ENCODE results near the gene DOCK2.

DOCK2 gene

DNA sequence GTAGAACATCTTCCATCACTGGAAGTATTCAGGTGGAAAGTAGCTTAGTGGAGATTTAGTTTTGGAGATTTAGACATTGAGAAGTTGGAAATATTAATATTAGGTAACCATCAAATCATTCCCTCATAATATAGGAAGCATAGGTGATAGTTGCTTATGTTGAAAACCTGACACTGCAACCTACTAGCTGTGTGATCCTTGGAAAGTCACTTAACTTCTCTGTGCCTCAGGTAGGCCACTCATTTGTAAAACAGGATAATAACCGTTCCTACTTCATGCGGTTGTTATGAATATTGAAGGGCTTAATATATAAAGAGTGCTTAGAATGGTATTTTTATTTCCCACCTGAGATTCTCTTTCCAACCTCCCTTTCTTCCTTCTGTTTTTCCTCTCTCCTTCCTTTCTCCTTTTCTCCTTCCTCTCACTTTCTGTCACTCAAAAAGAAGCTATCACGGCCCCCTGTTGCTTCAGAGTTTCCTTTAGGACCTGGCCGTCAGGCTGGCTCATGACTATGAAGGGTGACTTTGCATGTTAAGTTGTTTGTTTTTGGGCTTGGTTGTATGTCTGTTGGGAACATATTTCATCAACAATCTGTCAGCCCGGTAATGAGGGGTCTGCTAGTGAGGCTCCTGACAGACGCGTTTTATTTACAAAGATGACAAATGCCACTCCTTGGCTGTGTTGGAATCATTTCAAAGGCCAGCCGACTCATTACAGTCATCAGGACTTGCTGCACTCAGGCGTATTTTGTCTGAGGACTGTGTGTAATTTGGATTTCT lies 31.0 kb downstream of the DOCK2 start:
- TF ChIP-seq, protein P1, sequence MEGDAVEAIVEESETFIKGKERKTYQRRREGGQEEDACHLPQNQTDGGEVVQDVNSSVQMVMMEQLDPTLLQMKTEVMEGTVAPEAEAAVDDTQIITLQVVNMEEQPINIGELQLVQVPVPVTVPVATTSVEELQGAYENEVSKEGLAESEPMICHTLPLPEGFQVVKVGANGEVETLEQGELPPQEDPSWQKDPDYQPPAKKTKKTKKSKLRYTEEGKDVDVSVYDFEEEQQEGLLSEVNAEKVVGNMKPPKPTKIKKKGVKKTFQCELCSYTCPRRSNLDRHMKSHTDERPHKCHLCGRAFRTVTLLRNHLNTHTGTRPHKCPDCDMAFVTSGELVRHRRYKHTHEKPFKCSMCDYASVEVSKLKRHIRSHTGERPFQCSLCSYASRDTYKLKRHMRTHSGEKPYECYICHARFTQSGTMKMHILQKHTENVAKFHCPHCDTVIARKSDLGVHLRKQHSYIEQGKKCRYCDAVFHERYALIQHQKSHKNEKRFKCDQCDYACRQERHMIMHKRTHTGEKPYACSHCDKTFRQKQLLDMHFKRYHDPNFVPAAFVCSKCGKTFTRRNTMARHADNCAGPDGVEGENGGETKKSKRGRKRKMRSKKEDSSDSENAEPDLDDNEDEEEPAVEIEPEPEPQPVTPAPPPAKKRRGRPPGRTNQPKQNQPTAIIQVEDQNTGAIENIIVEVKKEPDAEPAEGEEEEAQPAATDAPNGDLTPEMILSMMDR (IDR thresholded peaks at IDR 0.05; ENCODE audit: extremely low read depth, insufficient read depth, missing control alignments) = no peak
- no peak for DNase-seq (ENCODE audit: low spot score)
- in situ Hi-C loops (cut with MboI; ENCODE audit: low pct_unique_long_range_greater_than_20kb, low sequenced_read_pairs, unreplicated experiment) = no loop called here

DNA sequence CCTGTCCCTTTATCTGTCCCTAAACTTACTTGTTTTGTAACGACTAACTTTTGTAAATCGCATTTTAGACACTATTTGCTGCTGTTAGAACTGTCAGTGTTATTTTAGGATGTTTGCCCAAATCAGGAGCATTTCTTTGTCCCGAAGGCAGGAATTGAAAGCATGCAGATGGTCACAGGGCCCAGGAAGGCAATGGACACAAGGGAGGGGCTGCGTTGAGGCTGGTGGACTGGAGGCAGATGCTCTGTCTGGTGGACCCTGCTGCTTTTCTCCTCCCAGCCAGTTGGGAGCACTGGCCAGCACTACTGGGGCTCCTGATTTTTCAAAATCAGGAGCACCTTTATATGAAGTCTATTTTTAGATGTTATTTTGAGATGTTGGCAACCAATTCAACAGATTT lies 31.7 kb downstream of the DOCK2 start:
- in situ Hi-C loops (cut with MboI; ENCODE audit: low pct_unique_long_range_greater_than_20kb, low sequenced_read_pairs, unreplicated experiment) = no loop called here
- TF ChIP-seq, protein P1 (IDR thresholded peaks at IDR 0.05; ENCODE audit: extremely low read depth, insufficient read depth, missing control alignments) = no peak
- no peak for DNase-seq (ENCODE audit: low spot score)

DNA sequence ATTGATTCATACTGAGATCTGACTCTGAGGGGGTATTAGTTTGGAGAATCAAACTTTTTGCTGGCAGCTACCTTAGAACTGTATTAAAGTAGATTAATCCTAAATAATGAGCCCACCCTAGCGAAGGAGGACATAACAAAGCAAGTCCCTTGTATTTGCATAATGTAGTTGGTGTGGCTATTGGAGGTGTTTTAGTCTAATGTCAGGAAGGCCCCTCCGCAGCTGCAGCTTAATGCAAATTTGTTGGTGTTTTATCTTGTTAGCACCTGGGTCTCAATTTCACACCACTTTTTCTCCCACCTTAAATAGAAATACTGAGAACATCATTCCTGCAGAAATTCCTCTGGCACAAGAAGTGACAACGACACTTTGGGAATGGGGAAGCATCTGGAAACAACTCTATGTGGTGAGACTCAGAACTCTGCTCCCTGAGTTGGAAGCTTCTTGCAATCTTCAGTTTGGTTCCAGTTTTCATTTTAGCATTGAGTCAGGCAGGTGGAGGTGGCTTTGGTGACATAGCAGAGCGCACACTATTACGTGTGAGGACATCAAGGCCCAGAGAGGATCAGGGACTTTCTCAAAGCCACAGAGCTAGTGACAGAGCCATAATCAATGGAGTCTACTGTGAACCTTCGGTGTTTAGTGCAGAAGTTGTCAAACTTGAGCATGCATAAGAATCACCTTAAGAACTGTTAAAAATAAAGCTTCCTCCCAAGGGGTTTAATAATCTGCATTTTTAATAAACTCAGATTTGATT lies 33.9 kb downstream of the DOCK2 start:
- in situ Hi-C loops (cut with MboI; ENCODE audit: low pct_unique_long_range_greater_than_20kb, low sequenced_read_pairs, unreplicated experiment) = no loop called here
- DNase-seq (ENCODE audit: low spot score) = peak; percentile 71
- TF ChIP-seq, protein P1 (IDR thresholded peaks at IDR 0.05; ENCODE audit: extremely low read depth, insufficient read depth, missing control alignments) = no peak

DNA sequence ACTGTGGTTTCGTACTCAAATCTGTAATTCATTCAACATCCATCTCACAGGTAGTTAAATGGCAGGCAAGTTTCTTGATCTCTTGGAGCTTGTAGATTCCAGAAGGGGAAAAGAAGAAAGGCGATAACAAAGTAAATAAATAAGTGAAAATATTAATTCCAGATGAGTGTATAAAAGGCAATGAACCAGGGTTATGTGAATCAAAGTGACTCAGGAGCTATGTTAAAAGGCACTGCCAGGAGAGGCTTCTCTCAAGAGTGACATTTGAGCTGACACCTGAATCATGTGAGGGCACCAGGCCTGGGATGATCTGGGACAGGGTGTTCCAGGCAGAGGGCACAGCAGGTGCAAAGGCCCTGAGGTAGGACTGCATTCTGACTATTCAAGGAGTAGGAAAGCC lies 45.0 kb downstream of the DOCK2 start:
- TF ChIP-seq, protein P1 (IDR thresholded peaks at IDR 0.05; ENCODE audit: extremely low read depth, insufficient read depth, missing control alignments) = no peak
- in situ Hi-C loops (cut with MboI; ENCODE audit: low pct_unique_long_range_greater_than_20kb, low sequenced_read_pairs, unreplicated experiment) = no loop called here
- no peak for DNase-seq (ENCODE audit: low spot score)

DNA sequence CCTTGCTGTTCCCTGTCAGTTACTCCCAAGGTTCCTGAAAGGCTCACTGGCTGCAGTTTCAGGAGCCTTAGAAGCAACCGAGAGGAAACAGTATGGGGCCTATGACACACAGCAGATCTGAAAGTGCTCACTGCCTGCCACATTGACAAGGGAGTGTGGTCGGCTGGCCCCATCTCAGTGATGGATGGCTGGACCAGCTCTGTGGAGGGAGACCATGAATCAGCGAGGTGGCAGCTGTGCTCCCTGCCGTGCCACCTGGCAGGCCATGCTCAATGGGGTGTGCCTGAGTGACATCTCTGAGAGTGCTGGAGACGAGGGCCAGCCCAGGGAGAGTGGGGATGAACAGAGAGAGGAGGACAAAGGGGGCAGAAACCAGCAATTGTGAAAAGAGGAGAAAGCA lies 49.1 kb downstream of the DOCK2 start:
- DNase-seq (ENCODE audit: low spot score) = no peak
- TF ChIP-seq, protein P1 (IDR thresholded peaks at IDR 0.05; ENCODE audit: extremely low read depth, insufficient read depth, missing control alignments) = no peak
- in situ Hi-C loops (cut with MboI; ENCODE audit: low pct_unique_long_range_greater_than_20kb, low sequenced_read_pairs, unreplicated experiment) = no loop called here

DNA sequence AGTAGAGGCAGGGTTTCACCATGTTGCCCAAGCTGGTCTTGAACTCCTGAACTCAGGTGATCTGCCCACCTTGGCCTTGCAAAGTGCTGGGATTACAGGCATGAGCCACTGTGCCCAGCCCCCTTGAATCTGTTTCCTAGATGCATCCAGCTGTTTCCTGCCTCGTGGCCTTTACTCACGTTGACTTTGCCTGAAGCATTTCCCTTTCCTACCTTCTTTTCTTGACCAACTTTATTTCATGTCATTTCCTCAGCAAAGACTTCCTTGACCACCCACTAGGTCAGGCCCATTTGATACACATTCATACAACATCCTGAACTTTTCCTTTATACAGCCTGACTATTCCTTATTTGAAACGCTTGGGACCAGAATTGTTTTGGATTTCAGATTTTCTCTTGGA lies 51.0 kb downstream of the DOCK2 start:
- TF ChIP-seq, protein P1 (IDR thresholded peaks at IDR 0.05; ENCODE audit: extremely low read depth, insufficient read depth, missing control alignments) = no peak
- no peak for DNase-seq (ENCODE audit: low spot score)
- in situ Hi-C loops (cut with MboI; ENCODE audit: low pct_unique_long_range_greater_than_20kb, low sequenced_read_pairs, unreplicated experiment) = no loop called here

Measured in GM13977 (cell line).